Lower lobe of right lung (tissue), 2 donors: ENCODE measurements around the gene BCAR1. TPM values are rescaled to one million over a fixed set of nuclear protein-coding genes. Genes with fewer than 3 reads are reported as not detected.
A peak's percentile ranks its signal among the peaks of the same experiment; 100 is the strongest.

Experiments
- ATAC-seq, 2 donors: fragments of 200-7000 bp; cut with Tn5 transposase; one replicate each; pipeline ENCODE4 v1.9.1; 2020 to 2022; ENCODE audit warnings: mild to moderate bottlenecking in 2 of 2, moderate library complexity in 2 of 2
- DNase-seq: peaks from one replicate; pipeline ENCODE4 v3.0.0-alpha.2; 2020
- H3K27ac ChIP-seq: fragments of 200-600 bp; one replicate; pipeline ENCODE4 v1.8.0; 2022
- H3K27me3 ChIP-seq: fragments of 200-600 bp; one replicate; pipeline ENCODE4 v1.8.0; 2022; ENCODE audit warnings: low read depth
- H3K36me3 ChIP-seq: fragments of 200-600 bp; one replicate; pipeline ENCODE4 v1.8.0; 2022; ENCODE audit warnings: mild to moderate bottlenecking
- H3K4me1 ChIP-seq: fragments of 200-600 bp; one replicate; pipeline ENCODE4 v1.8.0; 2022
- H3K4me3 ChIP-seq: fragments of 200-600 bp; one replicate; pipeline ENCODE4 v1.8.0; 2022; ENCODE audit warnings: mild to moderate bottlenecking
- H3K9me3 ChIP-seq: fragments of 200-600 bp; one replicate; pipeline ENCODE4 v1.8.0; 2022
- CTCF ChIP-seq: fragments of 200-600 bp; IDR thresholded peaks from one replicate; pipeline ENCODE4 v1.8.0; 2022; ENCODE audit warnings: antibody characterized with exemption, mild to moderate bottlenecking
- intact Hi-C: fragments of 100-400 bp; cut with DNase I; formaldehyde crosslinking; loops from one replicate; pipeline ENCODE4 v1.11.0; 2022
- total RNA-seq: library from RNA; stranded (reverse); fragmentation: NEBNext Ultra II Directional; extraction: Animal tissue kit (Norgen Biotek cat#: 25700); gene quantifications from one replicate; pipeline ENCODE4 v1.2.1, GENCODE V29; 2021
- donor health status: DM: no; HTN: yes; CAD: no; lungs with severe emphysema.

BCAR1 gene
- total RNA-seq, 1 donor from 2014 or later = 65.1 TPM

GRCh38 chr16:75228143-75228976, 23.1 kb downstream of the BCAR1 start:
- Histone ChIP-seq H3K36me3 (peaks cover 54% of the 10 kb centered on the region), H3K9me3 (no peaks in the 10 kb centered on the region), H3K27ac (no peak overlapping the region), H3K4me3 (no peak overlapping the region), H3K27me3 (peaks cover 3% of the 10 kb centered on the region), H3K4me1 (peaks cover 6% of the 10 kb centered on the region)
- TF ChIP-seq CTCF = no peak
- intact Hi-C loops = no loop called here
- ATAC-seq (no peak), DNase-seq (no peak)

- ATAC-seq (no peak), DNase-seq (no peak)
- Histone ChIP-seq H3K4me3 (no peak overlapping the region), H3K9me3 (no peaks in the 10 kb centered on the region), H3K27me3 (peaks cover 3% of the 10 kb centered on the region), H3K27ac (no peak overlapping the region), H3K36me3 (peaks cover 46% of the 10 kb centered on the region), H3K4me1 (peaks cover 3% of the 10 kb centered on the region)
- TF ChIP-seq CTCF = no peak
- intact Hi-C loops = no loop called here
Measured at GRCh38 chr16:75227361-75228142, 23.9 kb downstream of the BCAR1 start.

- peaks cover 3% of the 10 kb centered on the region for H3K27me3 ChIP-seq
- H3K4me1 ChIP-seq = peaks cover 3% of the 10 kb centered on the region
- peaks cover 39% of the 10 kb centered on the region for H3K36me3 ChIP-seq
- H3K27ac ChIP-seq = no peak overlapping the region
- TF ChIP-seq CTCF = no peak
- H3K9me3 ChIP-seq = no peaks in the 10 kb centered on the region
- no peak for ATAC-seq
- H3K4me3 ChIP-seq = no peak overlapping the region
- intact Hi-C loops = no loop called here
- DNase-seq = no peak
Measured at GRCh38 chr16:75226550-75227360, 24.7 kb downstream of the BCAR1 start.

- ATAC-seq (no peak), DNase-seq (peak; percentile 47)
- no peak for TF ChIP-seq CTCF
- Histone ChIP-seq H3K4me3 (no peak overlapping the region), H3K27ac (no peak overlapping the region), H3K36me3 (peaks cover 31% of the 10 kb centered on the region), H3K27me3 (peaks cover 3% of the 10 kb centered on the region), H3K4me1 (peaks cover 3% of the 10 kb centered on the region), H3K9me3 (no peaks in the 10 kb centered on the region)
- intact Hi-C loops = no loop called here
Measured at GRCh38 chr16:75225678-75226515, 25.5 kb downstream of the BCAR1 start.
